ENCODE data around the gene RPE.

The RPE gene

DNA sequence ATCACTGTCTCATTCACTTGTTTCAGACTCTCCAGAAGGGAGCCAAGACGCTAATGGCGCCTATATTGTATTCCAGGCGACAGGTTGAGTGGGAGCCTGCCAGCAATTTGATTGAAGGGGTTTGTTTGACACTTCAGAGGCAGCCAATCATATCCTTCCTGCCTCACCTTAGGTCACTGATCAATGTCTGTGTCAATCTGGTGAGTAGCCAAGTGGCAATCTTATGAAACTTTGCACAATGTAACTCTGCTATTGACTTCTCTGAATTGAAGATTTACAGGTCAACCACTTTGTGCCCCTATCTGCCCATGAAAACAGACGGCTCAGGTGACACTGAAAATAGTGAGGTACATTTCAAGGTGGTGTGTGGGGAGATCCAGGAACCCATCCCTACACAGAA lies 32.7 kb upstream of the RPE start:
- Histone ChIP-seq H3F3A (ENCODE audit: insufficient read depth) (no peaks in the 10 kb centered on the region), H3K27ac (ENCODE audit: low read depth, low read length) (no peak overlapping the region), H3K9me2 (replicated peaks; ENCODE audit: insufficient read depth, low read length) (no peaks in the 10 kb centered on the region), H3K9me3 (ENCODE audit: insufficient read depth, low read length) (no peaks in the 10 kb centered on the region), H3K79me2 (ENCODE audit: insufficient read depth, low read length) (no peaks in the 10 kb centered on the region), H3K36me3 (ENCODE audit: low read length) (no peaks in the 10 kb centered on the region), H3K27me3 (ENCODE audit: low read length) (no peaks in the 10 kb centered on the region), H2AFZ (ENCODE audit: low read depth, low read length, severe bottlenecking) (no peak overlapping the region), H3K4me3 (ENCODE audit: insufficient read depth, low read length, poor library complexity, severe bottlenecking) (no peak overlapping the region), H3K9ac (ENCODE audit: low read length) (no peak overlapping the region), H4K20me1 (ENCODE audit: low read depth, low read length) (no peaks in the 10 kb centered on the region), H3K4me2 (ENCODE audit: low read depth, low read length, poor library complexity, severe bottlenecking) (no peak overlapping the region)
- TF ChIP-seq EZH2phosphoT487 (conservative IDR thresholded peaks at IDR 0.05; ENCODE audit: low read length), result no peak
- TF ChIP-seq, protein P1, sequence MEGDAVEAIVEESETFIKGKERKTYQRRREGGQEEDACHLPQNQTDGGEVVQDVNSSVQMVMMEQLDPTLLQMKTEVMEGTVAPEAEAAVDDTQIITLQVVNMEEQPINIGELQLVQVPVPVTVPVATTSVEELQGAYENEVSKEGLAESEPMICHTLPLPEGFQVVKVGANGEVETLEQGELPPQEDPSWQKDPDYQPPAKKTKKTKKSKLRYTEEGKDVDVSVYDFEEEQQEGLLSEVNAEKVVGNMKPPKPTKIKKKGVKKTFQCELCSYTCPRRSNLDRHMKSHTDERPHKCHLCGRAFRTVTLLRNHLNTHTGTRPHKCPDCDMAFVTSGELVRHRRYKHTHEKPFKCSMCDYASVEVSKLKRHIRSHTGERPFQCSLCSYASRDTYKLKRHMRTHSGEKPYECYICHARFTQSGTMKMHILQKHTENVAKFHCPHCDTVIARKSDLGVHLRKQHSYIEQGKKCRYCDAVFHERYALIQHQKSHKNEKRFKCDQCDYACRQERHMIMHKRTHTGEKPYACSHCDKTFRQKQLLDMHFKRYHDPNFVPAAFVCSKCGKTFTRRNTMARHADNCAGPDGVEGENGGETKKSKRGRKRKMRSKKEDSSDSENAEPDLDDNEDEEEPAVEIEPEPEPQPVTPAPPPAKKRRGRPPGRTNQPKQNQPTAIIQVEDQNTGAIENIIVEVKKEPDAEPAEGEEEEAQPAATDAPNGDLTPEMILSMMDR (IDR thresholded peaks at IDR 0.05; ENCODE audit: insufficient read depth, low read length, poor library complexity, severe bottlenecking), result no peak

DNA sequence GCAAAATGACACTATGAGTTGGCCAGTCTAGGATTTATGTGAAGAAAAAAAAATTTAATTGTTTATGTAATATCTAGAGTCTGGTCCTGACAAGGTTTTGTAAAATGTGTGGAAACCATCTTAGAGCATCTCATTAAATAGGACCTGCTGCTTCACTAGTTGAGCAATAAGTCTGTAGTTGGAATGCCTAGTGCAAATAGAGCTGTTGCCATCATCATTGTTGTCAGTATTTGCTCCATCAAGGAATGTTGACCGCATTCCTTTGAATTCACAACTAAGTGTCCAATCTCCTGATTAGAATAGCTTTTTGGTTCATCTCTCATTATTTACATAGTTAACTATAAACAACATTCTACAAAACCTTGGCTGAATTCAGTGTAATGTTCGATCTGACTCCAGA lies 32.2 kb upstream of the RPE start:
- Histone ChIP-seq H3K9me3 (ENCODE audit: insufficient read depth, low read length) (no peaks in the 10 kb centered on the region), H2AFZ (ENCODE audit: low read depth, low read length, severe bottlenecking) (no peak overlapping the region), H3K4me2 (ENCODE audit: low read depth, low read length, poor library complexity, severe bottlenecking) (no peak overlapping the region), H3K36me3 (ENCODE audit: low read length) (no peaks in the 10 kb centered on the region), H4K20me1 (ENCODE audit: low read depth, low read length) (no peaks in the 10 kb centered on the region), H3K27ac (ENCODE audit: low read depth, low read length) (no peak overlapping the region), H3K9ac (ENCODE audit: low read length) (no peak overlapping the region), H3K79me2 (ENCODE audit: insufficient read depth, low read length) (no peaks in the 10 kb centered on the region), H3K27me3 (ENCODE audit: low read length) (no peaks in the 10 kb centered on the region), H3K4me3 (ENCODE audit: insufficient read depth, low read length, poor library complexity, severe bottlenecking) (no peak overlapping the region), H3F3A (ENCODE audit: insufficient read depth) (no peaks in the 10 kb centered on the region), H3K9me2 (replicated peaks; ENCODE audit: insufficient read depth, low read length) (no peaks in the 10 kb centered on the region)
- no peak for TF ChIP-seq EZH2phosphoT487 (conservative IDR thresholded peaks at IDR 0.05; ENCODE audit: low read length)
- TF ChIP-seq, protein P1 (IDR thresholded peaks at IDR 0.05; ENCODE audit: insufficient read depth, low read length, poor library complexity, severe bottlenecking), result no peak

DNA sequence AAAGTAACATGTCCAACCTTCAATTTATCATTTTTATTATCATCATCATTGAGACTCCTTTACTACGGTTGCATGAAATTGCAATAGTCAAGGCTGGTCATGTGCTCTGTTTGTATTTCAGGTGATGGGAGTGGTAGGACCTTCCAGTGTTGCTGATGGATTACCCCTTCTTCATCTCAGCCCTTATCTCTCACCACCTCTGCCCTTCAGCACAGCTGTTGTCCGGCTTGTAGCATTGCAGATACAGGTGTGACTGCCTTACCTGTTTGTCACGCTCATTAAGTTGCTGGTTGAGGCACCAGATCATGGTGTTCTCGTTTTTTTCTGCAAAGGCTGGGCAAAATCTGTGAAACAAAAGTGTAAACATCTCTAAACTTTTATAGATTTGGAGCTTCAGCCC lies 31.7 kb upstream of the RPE start:
- no peaks in the 10 kb centered on the region for H3K79me2 ChIP-seq (ENCODE audit: insufficient read depth, low read length)
- H3K27me3 ChIP-seq (ENCODE audit: low read length), result no peaks in the 10 kb centered on the region
- no peak overlapping the region for H3K4me2 ChIP-seq (ENCODE audit: low read depth, low read length, poor library complexity, severe bottlenecking)
- H3K9me2 ChIP-seq (replicated peaks; ENCODE audit: insufficient read depth, low read length), result no peaks in the 10 kb centered on the region
- no peaks in the 10 kb centered on the region for H3F3A ChIP-seq (ENCODE audit: insufficient read depth)
- no peak overlapping the region for H3K9ac ChIP-seq (ENCODE audit: low read length)
- no peak for TF ChIP-seq EZH2phosphoT487 (conservative IDR thresholded peaks at IDR 0.05; ENCODE audit: low read length)
- TF ChIP-seq, protein P1 (IDR thresholded peaks at IDR 0.05; ENCODE audit: insufficient read depth, low read length, poor library complexity, severe bottlenecking), result no peak
- H3K36me3 ChIP-seq (ENCODE audit: low read length), result no peaks in the 10 kb centered on the region
- H2AFZ ChIP-seq (ENCODE audit: low read depth, low read length, severe bottlenecking), result no peak overlapping the region
- H3K4me3 ChIP-seq (ENCODE audit: insufficient read depth, low read length, poor library complexity, severe bottlenecking), result no peak overlapping the region
- no peaks in the 10 kb centered on the region for H3K9me3 ChIP-seq (ENCODE audit: insufficient read depth, low read length)
- no peaks in the 10 kb centered on the region for H4K20me1 ChIP-seq (ENCODE audit: low read depth, low read length)
- no peak overlapping the region for H3K27ac ChIP-seq (ENCODE audit: low read depth, low read length)

DNA sequence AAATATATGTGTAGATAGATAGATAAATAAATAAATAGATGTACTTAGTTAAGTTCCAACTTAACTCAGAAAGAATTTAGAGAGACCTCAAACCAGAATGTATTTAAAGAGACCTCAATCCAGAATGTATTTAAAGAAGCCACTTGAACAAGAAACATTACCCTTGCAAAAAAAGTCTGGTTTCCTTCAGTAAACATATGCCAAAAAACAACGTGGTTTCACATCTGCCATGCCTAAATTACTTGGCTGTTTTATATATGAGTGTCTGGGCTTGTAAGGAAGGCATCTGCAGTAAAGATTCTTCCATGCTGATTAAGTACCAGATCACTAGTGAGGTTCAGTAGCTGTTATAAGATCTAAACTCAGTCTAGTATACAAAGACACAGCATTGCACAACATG lies 29.1 kb upstream of the RPE start:
- H3K9ac ChIP-seq (ENCODE audit: low read length), result no peak overlapping the region
- no peak overlapping the region for H3K4me3 ChIP-seq (ENCODE audit: insufficient read depth, low read length, poor library complexity, severe bottlenecking)
- no peaks in the 10 kb centered on the region for H3K9me3 ChIP-seq (ENCODE audit: insufficient read depth, low read length)
- no peak overlapping the region for H2AFZ ChIP-seq (ENCODE audit: low read depth, low read length, severe bottlenecking)
- no peaks in the 10 kb centered on the region for H3F3A ChIP-seq (ENCODE audit: insufficient read depth)
- H3K9me2 ChIP-seq (replicated peaks; ENCODE audit: insufficient read depth, low read length), result no peaks in the 10 kb centered on the region
- H4K20me1 ChIP-seq (ENCODE audit: low read depth, low read length), result no peaks in the 10 kb centered on the region
- no peak for TF ChIP-seq EZH2phosphoT487 (conservative IDR thresholded peaks at IDR 0.05; ENCODE audit: low read length)
- TF ChIP-seq, protein P1 (IDR thresholded peaks at IDR 0.05; ENCODE audit: insufficient read depth, low read length, poor library complexity, severe bottlenecking), result no peak
- no peaks in the 10 kb centered on the region for H3K27me3 ChIP-seq (ENCODE audit: low read length)
- no peaks in the 10 kb centered on the region for H3K36me3 ChIP-seq (ENCODE audit: low read length)
- no peak overlapping the region for H3K4me2 ChIP-seq (ENCODE audit: low read depth, low read length, poor library complexity, severe bottlenecking)
- H3K27ac ChIP-seq (ENCODE audit: low read depth, low read length), result no peak overlapping the region
- no peaks in the 10 kb centered on the region for H3K79me2 ChIP-seq (ENCODE audit: insufficient read depth, low read length)
